ENCODE results near the gene FANCD2. TPM values are rescaled to one million over a fixed set of nuclear protein-coding genes. Genes with fewer than 3 reads are reported as not detected.

The FANCD2 gene
- total RNA-seq, 1 donor: 23.3 TPM

GRCh38 chr3:10000686-10001085 is 25.6 kb upstream of the FANCD2 start:
- DNase-seq (ENCODE audit: low read depth): no peak
- H3K4me3 ChIP-seq (ENCODE audit: low read depth, low read length): no peak overlapping the region
- no peak for TF ChIP-seq CTCF (IDR thresholded peaks at IDR 0.05; ENCODE audit: insufficient read depth, low read depth, low read length)

GRCh38 chr3:10002951-10003350 is 23.3 kb upstream of the FANCD2 start:
- no peak for DNase-seq (ENCODE audit: low read depth)
- no peak overlapping the region for H3K4me3 ChIP-seq (ENCODE audit: low read depth, low read length)
- no peak for TF ChIP-seq CTCF (IDR thresholded peaks at IDR 0.05; ENCODE audit: insufficient read depth, low read depth, low read length)

GRCh38 chr3:10004506-10004905 is 21.7 kb upstream of the FANCD2 start:
- no peak for DNase-seq (ENCODE audit: low read depth)
- no peak for TF ChIP-seq CTCF (IDR thresholded peaks at IDR 0.05; ENCODE audit: insufficient read depth, low read depth, low read length)
- H3K4me3 ChIP-seq (ENCODE audit: low read depth, low read length): no peak overlapping the region

- no peak for DNase-seq (ENCODE audit: low read depth)
- TF ChIP-seq CTCF (IDR thresholded peaks at IDR 0.05; ENCODE audit: insufficient read depth, low read depth, low read length): no peak
- H3K4me3 ChIP-seq (ENCODE audit: low read depth, low read length): no peak overlapping the region
Measured at GRCh38 chr3:10004960-10005564, 21.2 kb upstream of the FANCD2 start.

- DNase-seq (ENCODE audit: low read depth): no peak
- TF ChIP-seq CTCF (IDR thresholded peaks at IDR 0.05; ENCODE audit: insufficient read depth, low read depth, low read length): no peak
- H3K4me3 ChIP-seq (ENCODE audit: low read depth, low read length): no peak overlapping the region
Measured at GRCh38 chr3:10006048-10006761, 20.0 kb upstream of the FANCD2 start.

GRCh38 chr3:10006762-10007090 is 19.5 kb upstream of the FANCD2 start:
- TF ChIP-seq CTCF (IDR thresholded peaks at IDR 0.05; ENCODE audit: insufficient read depth, low read depth, low read length): no peak
- DNase-seq (ENCODE audit: low read depth): no peak
- no peak overlapping the region for H3K4me3 ChIP-seq (ENCODE audit: low read depth, low read length)

All from fibroblast of villous mesenchyme (primary cell).